RPMI7951 (cell line): ENCODE measurements around the gene ERCC2. TPM values are rescaled to one million over a fixed set of nuclear protein-coding genes. Genes with fewer than 3 reads are reported as not detected.
"Not testable (repeated sequence)": the region's sequence is repeated elsewhere in the genome, so short reads cannot be mapped to it uniquely, and the experiment has no call there.

Source experiments
- DNase-seq: peaks from one replicate; pipeline ENCODE4 v3.0.0-alpha.2; 2012; ENCODE audit warnings: low read depth
- total RNA-seq: library from RNA; depleted of rRNA; stranded (reverse); fragments of >200 nt; shearing (Covaris generic); gene quantifications from 2 replicates; pipeline ENCODE4 v1.2.3, GENCODE V29; 2014

The ERCC2 gene
- total RNA-seq, 1 experiment from 2014 or later, result 17.4 TPM

GRCh38 chr19:45354241-45354842 is 16.0 kb downstream of the ERCC2 start:
- DNase-seq, result no peak

DNA sequence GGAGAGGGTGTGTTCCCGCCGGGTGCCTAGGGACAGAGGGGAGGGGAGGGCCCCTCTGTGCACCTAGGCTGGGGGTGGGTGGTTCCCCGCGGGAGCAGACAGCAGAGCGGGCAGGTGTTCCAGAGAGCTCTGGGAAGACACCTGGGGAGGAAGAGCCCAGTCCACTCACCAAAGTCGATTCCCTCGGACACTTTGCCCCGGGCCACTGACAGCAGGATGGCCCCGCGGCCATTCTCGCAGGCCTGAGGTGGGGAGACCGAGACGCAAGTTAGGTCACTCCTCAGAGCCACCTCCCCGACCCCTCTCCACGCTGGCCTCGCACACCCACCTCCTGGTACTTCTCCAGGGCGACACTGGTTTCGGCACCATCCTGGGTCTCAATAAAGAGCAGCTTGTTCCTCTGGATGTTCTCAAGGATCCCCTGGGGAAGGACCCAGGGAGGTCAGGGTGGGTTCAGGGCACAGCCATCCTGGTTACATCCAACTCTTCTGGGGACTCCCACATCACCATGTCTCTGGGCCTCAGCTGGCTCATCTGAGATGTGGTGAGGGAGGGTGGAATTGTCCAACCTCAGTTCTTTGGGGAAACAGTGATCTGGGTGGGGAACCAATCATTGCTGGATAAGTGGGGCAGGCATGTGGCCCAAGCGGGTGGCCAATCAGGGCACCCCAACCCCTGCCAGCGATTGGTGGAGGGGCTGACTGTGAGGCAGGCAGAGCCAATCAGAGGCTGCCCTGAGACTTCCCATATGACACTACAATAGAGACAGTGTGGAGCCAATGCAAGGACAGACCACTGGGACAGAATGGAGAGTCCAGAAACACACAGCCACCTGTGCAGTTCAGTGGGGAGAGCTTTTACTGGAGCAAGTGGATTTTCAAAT is 17.2 kb downstream of the ERCC2 start:
- no peak for DNase-seq

DNA sequence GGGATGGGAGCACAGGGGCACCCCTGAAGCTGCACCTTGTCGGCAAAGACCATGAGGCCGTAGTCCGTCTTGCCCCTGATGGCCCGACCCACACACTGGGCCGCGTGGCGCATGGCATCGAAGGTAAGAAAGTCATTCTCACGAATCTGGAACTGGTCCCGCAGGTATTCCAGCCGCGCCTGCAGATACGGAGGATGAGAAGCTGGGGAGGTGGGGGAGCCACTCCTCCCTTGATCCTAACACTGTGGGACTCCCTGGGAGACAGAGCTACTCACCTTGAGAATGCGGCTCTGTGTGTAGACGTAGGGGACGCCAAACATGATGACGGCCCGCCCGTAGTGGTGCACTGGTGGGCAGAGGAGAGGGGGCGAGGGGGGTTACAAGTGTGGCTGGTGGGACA is 17.9 kb downstream of the ERCC2 start:
- DNase-seq, result no peak

DNA sequence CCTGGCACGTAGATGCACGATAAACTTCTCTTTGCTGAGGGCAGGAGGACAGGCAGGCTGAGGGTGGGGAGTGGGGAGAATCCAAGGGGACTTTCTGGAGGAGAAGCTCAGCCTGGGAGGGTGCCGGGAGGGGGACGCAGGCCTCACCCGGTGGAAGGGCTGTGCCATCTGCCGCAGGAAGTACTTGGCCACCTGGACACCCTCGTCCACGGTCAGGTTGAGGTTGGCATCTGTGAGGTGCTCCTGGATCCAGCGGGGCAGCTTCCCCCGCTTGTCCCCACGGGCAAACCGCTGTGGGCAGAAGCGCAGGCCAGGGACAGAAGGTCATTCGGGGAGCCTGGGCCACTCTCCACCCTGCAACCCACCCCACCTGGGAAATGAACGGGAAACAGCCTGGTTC is 18.3 kb downstream of the ERCC2 start:
- DNase-seq, result no peak

- no peak for DNase-seq
Observed at GRCh38 chr19:45351401-45351952, 18.9 kb downstream of the ERCC2 start.

- DNase-seq, result no peak
Observed at GRCh38 chr19:45350477-45351058, 19.8 kb downstream of the ERCC2 start.

- DNase-seq, result no peak
Observed at GRCh38 chr19:45349430-45349941, 20.9 kb downstream of the ERCC2 start.

DNA sequence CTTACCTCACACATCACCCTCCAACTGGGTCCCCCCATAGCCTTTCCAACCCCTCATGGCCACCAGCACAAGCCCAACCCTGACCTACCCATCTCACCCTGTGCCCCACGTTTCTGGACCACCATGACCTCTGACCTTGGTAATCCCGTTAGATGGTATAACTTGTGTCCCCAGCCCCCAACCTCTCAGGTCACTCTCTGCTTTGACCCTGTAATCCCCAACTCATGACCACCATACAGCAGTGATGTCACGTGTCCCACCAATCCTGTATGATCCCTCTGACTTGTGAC is 21.3 kb downstream of the ERCC2 start:
- no peak for DNase-seq

GRCh38 chr19:45348367-45349125 is 21.8 kb downstream of the ERCC2 start:
- no peak for DNase-seq

DNA sequence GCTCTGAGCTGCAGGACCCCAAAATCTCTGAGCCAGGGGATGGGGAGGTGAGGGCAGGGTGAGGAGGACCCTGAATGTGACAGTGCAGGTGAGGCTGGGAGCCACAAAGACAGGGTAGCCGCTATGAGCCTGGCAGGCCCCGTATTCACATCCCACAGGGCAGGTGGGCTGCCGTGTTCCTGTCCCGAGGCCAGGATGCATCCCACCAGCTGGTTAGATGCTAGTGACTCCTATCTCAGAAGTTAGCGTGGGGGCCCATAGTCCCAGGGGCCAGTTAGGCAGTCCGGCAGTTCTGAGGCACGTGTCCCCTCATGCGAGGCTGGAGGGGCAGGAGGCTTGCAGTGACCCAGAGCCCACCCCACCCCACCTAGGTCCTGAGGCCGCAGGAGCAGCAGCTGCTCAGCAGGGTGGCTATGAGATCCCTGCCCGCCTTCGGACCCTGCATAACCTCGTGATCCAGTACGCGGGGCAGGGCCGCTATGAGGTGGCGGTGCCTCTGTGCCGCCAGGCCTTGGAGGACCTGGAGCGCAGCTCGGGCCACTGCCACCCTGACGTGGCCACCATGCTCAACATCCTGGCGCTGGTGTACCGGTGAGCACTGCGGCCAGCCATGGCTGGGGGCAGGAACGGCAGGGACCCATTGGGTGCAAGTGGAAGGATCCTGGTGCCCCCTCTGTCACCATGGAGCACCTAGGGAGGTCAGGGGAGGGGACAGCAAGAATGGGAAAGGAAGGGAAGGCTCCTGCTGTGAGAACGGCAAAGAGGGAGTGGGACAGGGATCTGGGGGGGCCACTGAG is 22.6 kb downstream of the ERCC2 start:
- DNase-seq, result no peak

- no peak for DNase-seq
Observed at GRCh38 chr19:45346449-45346848, 23.9 kb downstream of the ERCC2 start.

- no peak for DNase-seq
Observed at GRCh38 chr19:45345506-45345860, 24.9 kb downstream of the ERCC2 start.

DNA sequence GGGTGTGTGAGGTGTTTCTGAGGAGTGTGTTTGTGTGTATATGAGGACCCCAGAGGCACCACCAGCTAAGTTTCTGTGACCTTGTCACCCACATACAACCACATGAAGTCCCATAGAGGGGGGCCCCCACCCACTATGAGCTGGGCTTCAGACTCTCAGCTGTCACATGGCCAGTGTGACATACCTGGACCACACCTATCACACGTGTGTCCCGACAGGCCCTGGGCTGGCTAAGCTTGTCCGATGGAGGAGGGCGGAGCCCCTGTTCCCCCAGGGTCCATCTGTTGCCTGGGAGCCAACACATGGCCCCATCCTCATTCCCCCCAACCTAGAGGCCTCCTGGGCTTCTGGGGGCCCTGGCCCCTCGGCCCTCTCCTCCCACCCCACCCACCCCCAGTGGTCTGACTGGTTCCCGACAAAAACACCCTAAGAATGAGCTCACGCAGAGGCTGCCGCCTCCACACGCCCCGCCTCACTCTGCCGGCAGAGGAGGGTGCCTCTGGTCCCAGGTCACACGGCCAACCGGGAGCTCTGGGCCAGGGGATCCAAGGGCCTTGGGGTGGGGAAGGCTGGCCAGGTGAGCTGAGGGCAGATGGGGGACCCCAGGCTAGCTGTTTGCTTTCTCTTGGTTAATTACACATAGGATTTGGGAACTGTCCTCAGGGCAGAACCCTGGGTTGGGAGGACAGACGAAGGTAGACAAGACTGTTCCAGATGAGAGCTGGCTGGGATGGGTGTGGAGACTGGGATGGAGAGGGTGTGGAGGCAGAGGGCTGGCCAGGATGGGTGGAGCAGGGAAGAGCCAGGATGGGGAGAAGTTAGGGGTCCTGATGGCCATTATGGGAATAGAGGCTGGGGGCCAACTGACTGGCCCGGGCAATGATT is 25.5 kb downstream of the ERCC2 start:
- no peak for DNase-seq

DNA sequence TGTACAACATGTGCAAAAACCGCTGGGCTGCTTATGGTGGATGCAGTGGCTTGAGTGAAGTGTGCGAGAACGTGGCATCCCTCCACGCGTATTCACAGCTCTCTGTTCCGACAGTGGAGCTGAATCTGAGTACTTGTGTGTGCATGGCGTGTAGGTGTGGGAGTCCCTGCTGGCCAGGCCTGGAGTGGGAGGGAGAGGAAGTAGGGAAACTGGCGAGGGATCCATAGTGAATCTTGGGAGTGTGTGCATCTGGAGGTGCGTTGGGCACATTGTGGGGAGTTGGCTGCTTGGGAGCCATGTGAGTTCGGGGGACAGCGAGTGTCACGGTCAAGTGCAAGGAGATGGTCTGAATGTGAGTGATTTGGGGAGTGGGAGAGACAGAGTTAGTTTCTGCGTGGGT is 27.5 kb downstream of the ERCC2 start:
- DNase-seq, result no peak

- peak; percentile 18 for DNase-seq
Observed at GRCh38 chr19:45340899-45341453, 29.4 kb downstream of the ERCC2 start.

DNA sequence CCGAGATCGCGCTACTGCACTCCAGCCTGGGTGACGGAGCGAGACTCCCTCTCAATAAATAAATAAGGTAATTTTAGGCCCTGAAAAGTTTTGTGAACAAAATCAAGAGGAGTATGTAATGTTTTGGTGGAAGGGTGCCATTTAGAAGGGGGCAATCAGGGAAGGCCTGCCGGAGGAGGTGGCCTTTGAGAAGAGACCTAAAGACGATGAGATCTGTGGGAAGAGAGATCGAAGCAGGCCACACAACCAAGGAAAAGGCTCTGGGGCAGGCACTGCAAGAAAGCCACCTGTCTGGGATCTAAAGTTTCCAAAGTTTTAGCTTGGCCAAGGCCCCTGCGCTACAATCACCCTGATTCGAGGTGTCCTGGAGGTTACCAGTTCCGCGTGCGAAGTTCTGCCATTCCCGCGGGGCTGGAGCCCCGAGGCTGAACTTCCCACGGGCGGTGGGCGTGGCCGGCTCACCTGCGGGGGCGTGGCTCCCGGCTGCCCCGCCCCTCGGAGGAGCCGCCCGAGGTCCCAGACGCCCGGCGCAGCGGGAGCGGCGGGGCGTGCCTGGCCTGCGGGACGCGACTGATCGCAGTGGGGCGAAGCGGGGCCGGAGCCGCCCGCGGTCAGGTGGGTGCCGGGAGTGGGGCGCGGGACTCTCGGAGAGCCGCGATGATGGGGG is 30.0 kb downstream of the ERCC2 start, which contains the start of gene KLC3:
Gene KLC3, plus strand, starts transcription at position 519 of the 667 bp plus-strand sequence. CDS start 4,792 bp downstream, outside the sequence.
- DNase-seq, result no peak

- no peak for DNase-seq
Observed at GRCh38 chr19:45339629-45340028, 30.7 kb downstream of the ERCC2 start.

- no peak for DNase-seq
Observed at GRCh38 chr19:45336696-45337251, 33.6 kb downstream of the ERCC2 start.

- not testable (repeated sequence) for DNase-seq
Observed at GRCh38 chr19:45334881-45335280, 35.5 kb downstream of the ERCC2 start.
